AG10803 (cell line): ENCODE results near the gene CYP4Z1.
"Not testable (repeated sequence)": the region's sequence is repeated elsewhere in the genome, so short reads cannot be mapped to it uniquely, and the experiment has no call there.

ENCODE experiments used
- DNase-seq: peaks from one replicate; pipeline ENCODE4 v3.0.0; 2010; ENCODE audit warnings: low read depth
- H3K4me3 ChIP-seq: 2 replicates; pipeline ENCODE4 v1.5.1; 2011; ENCODE audit warnings: mild to moderate bottlenecking, low read length, control low read depth
- CTCF ChIP-seq: conservative IDR thresholded peaks from 2 replicates; pipeline ENCODE4 v1.5.1; 2011; ENCODE audit warnings: mild to moderate bottlenecking, low read length, control low read depth, inconsistent platforms

Gene CYP4Z1

GRCh38 chr1:47106792-47107191 lies 39.8 kb downstream of the CYP4Z1 start:
- H3K4me3 ChIP-seq = no peak overlapping the region
- DNase-seq = no peak
- no peak for TF ChIP-seq CTCF

- H3K4me3 ChIP-seq = not testable (repeated sequence)
- peak; percentile 13 for DNase-seq
Measured at GRCh38 chr1:47107851-47108574, 41.0 kb downstream of the CYP4Z1 start.

DNA sequence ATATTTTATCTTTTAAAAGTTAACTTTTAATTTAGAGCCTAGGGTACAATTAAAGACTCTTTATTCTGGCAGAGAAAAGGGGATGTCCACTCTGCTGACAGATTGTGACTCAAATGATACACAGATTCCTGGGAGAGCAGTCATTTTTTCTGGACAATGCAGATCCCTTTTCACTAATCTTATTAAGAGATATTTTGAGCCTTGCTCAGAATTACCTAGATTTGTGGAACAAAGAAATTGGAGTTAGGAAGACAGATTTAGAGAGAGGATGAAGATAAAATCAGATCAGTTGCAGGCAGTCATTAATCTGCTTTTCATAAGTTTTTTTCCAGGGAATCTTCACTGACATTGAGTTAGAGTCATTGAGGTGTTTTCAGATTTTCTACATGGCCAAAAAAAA lies 42.5 kb downstream of the CYP4Z1 start:
- not testable (repeated sequence) for H3K4me3 ChIP-seq, DNase-seq

DNA sequence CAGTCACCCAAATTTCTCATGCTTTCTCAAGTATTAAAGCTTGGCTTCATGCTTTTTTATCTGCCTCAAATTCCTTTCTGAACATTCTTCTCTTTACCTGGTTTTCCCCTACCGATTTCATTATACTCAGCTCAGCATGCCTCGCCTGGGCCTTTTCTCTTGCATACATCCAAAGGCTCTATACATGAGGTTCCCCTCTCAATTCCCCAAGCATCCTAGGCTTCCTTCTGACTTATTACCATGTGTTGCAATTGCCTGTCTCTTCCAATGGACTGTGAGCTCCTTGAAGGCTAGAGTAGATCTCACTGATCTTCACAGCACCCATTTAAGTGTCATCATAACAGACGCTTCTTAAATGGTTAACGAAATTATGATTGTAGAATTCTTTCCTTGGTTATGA lies 46.1 kb downstream of the CYP4Z1 start:
- no peak overlapping the region for H3K4me3 ChIP-seq
- DNase-seq = no peak
- no peak for TF ChIP-seq CTCF

GRCh38 chr1:47121039-47121438 lies 54.0 kb downstream of the CYP4Z1 start:
- not testable (repeated sequence) for DNase-seq, H3K4me3 ChIP-seq

DNA sequence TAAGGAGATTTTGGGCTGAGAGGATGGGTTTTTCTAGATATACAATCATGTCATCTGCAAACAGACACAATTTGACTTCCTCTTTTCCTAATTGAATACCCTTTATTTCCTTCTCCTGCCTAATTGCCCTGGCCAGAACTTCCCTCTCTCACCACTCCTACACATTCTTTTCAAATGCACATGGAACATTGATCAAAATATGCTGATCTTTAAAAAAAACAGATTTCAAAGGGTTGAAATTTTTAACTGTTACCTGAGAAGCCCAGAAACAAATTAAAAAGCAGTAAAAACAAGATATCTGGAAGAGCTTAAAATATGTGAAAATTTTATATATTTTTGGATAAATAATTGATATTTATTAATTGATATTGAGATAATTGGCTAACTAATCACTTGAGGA lies 57.8 kb downstream of the CYP4Z1 start:
- H3K4me3 ChIP-seq, DNase-seq: not testable (repeated sequence)

- not testable (repeated sequence) for DNase-seq, H3K4me3 ChIP-seq
Measured at GRCh38 chr1:47126997-47127396, 60.0 kb downstream of the CYP4Z1 start.

- H3K4me3 ChIP-seq = no peak overlapping the region
- no peak for DNase-seq
- TF ChIP-seq CTCF = no peak
Measured at GRCh38 chr1:47128221-47128620, 61.2 kb downstream of the CYP4Z1 start.

DNA sequence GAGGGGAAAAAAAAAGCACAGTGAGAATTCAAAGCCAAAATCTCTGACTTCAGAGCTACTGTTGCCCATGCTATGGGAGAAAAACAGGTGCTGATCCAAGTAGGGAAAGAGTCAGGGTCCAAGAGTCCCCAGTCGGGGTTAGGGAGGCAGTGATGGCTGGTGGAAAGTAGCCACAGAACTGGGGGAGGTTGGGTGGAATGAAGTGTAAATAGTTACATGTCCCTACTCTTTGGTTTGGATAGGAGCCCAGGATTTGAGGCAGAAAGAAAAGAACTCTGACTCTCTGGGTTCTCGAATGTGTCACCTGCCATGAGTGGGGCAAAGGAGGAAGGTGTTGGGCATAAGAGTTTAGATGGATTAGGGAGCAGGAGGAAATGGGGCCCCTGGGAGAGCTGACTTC lies 61.8 kb downstream of the CYP4Z1 start:
- DNase-seq, H3K4me3 ChIP-seq: not testable (repeated sequence)

- DNase-seq = not testable (repeated sequence)
Measured at GRCh38 chr1:47129489-47130230, 62.6 kb downstream of the CYP4Z1 start.

GRCh38 chr1:47132665-47133064 lies 65.6 kb downstream of the CYP4Z1 start:
- DNase-seq, H3K4me3 ChIP-seq: not testable (repeated sequence)

More at GRCh38 chr1:47129489-47130230, 62.6 kb downstream of the CYP4Z1 start:
- H3K4me3 ChIP-seq = not testable (repeated sequence)
